Endothelial cell of hepatic sinusoid (primary cell): Measurements from ENCODE around the gene AP1M1.

ENCODE experiments used
- in situ Hi-C: cut with HindIII; loops from 2 replicates; pipeline ENCODE4 v1.10.0; 2017; ENCODE audit warnings: low sequenced_read_pairs

Gene AP1M1

DNA sequence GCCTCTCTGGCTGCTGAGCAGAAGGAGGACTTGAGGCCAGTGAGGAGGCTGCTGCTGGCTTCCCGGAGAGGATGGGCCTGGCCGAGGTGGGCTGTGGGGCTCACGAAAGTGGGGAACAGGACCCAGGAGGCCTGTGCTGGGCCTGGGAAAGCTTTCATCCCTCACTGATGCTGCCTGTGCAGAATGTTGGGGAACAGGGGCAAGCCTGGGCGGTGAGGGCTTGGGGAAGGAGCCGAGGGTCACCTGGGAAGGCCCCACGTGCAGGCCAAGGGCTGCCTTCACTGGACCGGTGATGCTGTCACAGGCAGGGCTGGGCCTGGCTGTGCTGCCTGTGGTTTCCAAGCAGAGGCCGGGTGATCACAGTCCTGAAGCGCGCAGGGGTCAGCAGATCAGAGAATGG, 9.4 kb downstream of the AP1M1 start:
- in situ Hi-C loops, result loop anchor here (5.0 kb wide), 1 partner anchor 80 kb away; no protein-coding TSS in a partner anchor

DNA sequence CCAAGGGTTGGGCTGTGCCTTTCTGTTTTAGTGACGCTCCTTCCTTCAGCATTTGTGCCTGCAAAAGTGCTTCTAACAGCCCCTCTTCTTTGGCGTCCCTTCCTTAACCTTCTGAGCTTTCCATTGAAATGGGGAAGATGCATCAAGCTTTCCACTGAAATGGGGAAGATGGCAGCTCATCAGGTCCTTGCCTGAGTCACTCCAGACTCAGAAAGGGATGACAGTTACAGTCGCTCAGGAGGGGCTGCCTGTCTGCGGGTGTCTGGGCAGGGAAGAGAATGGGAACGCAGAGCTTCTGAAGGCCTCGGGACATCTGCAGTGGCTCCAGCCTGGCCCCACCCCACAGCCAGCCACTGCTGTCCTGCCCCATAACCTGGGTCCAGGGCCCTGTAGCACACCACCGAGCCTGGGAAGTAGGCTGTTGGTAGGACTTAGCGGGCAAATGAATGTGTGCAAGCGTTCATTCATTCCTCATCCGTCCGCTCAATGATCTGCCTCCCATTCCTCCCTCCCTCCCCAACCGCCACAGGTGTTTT, 9.8 kb downstream of the AP1M1 start:
- in situ Hi-C loops, result loop anchor here (5.0 kb wide), 1 partner anchor 80 kb away; no protein-coding TSS in a partner anchor

DNA sequence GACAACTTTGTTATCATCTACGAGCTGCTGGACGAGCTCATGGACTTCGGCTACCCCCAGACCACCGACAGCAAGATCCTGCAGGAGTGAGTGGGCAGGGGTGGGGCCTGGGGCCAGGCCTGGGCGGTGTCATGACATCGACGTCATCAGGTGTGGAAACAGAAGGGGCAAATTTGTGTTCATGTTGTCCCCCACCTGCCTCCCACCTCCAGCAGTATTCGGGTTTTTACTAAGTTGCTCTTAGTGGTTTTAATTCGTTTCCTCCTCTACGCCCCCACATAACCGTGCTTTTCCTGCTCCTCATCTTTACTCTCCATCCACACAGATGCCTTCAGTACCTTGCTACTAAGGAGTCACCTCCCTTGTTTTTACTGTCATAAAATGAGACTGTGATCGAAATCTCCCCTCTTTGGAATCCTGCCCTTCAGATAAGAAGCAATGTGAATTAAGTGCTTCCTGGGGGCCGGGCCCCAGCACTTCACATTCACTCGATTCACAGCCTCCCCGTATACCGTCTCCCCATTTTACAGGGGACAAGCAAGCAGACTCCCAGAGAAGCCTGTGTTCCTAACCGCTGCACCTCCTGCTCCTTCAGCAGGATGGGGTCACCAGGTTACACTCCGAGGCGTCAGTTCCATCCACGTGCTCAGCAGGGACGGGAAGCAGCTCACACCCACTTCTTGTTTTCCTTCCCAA, 10.5 kb downstream of the AP1M1 start:
- in situ Hi-C loops, result loop anchor here (5.0 kb wide), 1 partner anchor 79 kb away; no protein-coding TSS in a partner anchor

DNA sequence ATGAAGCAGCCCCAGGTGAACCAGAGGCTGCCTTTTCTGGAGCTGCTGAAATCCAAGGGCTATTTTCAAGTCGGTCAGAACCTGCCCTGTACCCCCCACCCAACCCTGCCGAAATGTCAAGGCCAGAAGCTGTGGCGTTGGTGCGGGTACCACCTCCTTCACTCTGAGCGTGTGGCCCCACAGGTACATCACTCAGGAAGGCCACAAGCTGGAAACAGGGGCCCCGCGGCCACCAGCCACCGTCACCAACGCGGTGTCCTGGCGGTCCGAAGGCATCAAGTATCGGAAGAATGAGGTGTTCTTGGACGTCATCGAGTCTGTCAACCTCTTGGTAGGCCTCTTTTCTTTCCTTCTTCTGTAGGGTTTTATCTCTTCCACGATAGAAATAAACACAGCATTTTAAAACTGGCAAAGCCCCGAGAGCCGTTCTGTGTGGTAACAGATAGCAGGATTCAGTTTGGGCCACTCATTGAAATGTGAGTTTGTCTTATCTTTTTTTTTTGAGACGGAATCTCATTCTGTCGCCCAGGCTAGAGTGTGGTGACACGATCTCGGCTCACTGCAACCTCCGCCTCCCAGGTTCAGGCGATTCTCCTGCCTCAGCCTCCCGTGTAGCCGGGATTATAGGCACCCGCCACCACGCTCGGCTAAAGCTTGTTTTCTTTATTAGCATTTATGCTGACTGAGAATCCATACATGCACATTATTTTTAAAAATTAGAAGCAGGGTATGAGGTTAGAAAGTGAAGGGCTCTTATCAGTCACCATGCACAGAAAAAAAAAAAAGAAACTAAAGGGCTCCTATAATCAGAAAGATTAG, 11.3 kb downstream of the AP1M1 start:
- in situ Hi-C loops, result loop anchor here (5.0 kb wide), 1 partner anchor 78 kb away; no protein-coding TSS in a partner anchor

DNA sequence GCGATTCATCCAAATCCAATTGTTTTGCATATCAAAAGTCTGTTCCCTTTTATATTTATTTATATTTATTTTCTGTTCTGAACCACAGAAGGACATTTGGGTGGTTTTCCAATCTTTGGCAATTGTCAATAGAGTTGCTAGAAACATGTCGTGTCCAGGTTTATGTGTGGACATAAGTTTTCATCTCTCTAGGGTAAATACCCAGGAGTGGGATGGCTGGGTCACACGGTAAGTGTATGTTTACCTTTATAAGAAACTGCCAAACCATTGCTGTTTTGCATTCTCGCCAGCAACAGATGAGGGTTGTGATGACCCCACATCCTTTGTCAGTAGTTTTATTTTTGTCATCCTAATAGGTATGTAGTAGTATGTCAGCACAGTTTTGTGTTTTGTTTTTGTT, 12.5 kb downstream of the AP1M1 start:
- in situ Hi-C loops, result no loop called here

DNA sequence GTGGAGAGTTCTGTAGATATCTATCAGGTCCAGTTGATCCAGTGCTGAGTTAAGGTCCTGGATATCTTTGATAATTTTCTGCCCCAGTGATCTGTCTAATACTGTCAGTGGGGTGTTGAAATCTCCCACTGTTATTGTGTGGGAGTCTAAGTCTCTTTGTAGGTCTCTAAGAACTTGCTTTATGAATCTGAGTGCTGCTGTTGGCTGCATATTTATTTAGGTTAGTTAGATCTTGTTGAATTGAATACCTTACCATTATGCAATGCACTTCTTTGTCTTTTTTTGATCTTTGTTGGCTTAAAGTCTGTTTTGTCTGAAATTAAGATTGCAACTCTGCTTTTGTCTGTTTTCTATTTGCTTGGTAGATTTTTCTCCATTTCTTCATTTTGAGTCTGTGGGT, 15.4 kb downstream of the AP1M1 start:
- in situ Hi-C loops, result no loop called here

DNA sequence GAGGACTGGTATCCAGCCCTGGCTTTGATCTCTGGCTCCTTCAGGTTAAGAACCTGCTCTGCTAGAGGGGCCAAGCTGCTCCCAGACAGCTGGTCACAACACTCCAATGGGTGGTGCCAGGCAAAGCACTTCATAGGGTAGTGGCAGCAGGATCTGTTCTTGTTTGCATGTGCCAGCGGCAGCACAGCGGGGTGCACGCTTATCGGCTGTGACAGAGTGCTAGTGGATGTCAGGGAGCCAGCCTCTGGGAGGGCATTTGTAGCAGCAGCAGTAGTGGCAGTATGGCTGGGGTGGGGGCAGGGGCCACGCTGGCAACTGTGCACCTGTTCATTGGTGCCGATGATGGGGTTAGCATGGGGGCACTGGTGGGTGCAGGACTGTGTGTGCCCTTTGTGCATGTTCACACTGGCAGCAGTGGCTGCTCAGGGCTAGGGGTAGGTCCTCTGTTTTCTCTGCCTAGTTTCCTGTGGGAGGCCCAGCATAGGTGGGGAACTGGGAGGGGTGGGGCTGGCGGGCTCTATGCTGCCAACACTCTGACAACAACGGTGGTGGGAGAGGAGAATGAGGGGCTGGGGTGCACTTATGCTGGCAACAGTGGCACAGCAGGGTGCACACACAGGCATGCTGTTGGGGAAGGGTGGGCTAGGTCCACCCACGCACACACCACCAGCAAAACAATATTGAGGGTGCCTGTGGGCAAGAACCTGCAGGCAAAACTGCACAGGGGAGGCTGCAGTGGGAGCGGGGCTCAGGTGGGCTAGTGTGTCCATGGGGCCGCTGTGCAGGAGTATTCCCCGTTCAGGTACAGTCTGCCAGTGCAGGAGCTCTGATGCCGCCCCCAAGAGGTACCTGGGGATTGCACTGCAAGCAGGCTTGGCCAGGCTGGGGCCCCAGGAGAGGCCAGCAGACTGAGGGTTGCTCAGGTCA, 19.3 kb downstream of the AP1M1 start:
- in situ Hi-C loops, result loop anchor here (5.0 kb wide), 1 partner anchor 90 kb away; no protein-coding TSS in a partner anchor

DNA sequence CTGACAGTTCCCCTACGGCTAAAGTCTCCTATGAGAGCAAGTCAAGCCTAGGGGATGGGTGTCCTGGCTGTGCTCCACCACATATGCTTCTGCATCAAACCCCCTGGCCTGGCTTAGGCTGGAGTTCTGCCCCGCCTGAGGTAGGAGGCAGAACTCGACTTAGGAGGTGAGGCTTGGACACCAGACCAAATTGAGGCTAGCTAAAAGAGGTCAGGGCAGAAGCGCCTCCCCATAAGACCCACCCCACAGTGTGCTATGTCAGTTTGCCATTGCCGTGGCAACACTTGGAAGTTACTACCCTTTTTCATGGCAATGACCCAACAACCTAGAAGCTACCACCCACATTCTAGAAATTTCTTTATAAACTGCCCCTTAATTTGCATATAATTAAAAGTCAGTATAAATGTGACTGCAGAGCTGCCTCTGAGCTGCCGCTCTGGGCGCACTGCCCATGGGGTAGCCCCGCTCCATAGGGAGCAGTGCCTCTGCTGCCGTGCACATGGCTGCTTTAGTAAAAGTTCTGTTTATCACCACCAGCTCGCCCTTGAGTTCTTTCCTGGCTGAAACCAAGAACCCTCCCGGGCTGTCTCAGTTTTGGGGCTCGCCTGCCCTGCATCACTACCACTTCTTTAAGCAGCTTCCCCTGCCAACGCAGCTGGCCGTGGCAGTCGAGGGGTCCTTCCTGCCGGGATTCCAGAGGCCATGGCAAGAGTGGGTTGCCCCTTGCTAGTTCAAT, 20.2 kb downstream of the AP1M1 start:
- in situ Hi-C loops, result loop anchor here (5.0 kb wide), 1 partner anchor 91 kb away; no protein-coding TSS in a partner anchor

DNA sequence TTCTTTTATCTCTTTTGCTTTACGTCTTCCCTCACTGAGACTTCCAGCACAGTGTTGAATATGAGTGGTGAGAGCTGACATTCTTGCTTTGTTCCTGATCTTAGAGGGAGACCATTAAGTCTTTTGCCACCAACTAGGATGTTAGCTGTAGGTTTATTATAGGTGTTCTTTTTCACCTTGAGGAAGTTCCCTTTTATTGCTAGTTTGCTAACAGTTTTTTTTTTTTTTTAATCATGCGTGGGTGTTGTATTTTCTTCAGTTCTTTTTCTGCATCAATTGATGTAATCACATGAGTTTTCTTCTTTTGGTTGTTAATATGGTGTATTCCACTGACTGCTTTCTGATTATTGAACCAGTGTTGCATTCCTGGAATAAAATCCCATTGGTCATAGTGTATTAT, 21.1 kb downstream of the AP1M1 start:
- in situ Hi-C loops, result loop anchor here (5.0 kb wide), 1 partner anchor 92 kb away; no protein-coding TSS in a partner anchor

DNA sequence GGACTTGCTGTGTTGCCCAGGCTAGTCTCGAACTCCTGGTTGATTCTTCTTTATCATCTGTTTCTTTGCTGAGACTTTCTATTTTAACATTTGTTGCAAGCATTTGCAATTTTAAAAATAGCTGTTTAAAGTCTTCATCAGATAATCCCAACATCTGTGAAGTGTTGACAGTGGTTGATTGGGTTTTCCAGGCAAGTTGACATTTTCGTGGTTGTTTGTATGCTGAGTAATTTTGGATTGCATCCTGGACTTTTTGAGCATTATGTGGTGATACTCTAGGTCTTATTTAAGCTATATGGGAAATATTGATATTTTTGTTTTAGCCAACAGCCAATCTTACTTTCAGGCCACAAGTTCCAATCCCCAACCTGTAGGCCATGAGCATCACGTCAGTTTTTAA, 25.1 kb downstream of the AP1M1 start:
- in situ Hi-C loops, result no loop called here

DNA sequence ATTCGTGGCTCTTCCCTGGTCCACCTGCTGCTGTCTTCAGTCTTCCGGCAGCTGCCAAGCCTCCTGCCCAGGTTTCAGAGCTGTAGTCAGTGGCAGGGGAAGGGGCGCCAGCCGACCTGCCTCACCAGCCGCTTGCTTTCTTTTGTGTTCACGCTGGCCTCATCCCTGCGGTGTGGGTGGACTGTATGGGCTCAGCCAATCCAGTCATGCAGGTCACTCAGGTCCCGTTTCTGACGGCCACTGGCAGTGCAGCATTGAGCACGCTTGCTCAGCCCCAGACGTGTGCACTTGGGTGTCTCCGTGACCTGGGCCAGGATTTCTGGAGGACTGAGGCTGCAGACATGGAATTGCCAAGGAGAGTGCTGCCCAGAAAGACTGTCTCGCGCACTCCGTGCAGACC, 26.0 kb downstream of the AP1M1 start:
- in situ Hi-C loops, result no loop called here

DNA sequence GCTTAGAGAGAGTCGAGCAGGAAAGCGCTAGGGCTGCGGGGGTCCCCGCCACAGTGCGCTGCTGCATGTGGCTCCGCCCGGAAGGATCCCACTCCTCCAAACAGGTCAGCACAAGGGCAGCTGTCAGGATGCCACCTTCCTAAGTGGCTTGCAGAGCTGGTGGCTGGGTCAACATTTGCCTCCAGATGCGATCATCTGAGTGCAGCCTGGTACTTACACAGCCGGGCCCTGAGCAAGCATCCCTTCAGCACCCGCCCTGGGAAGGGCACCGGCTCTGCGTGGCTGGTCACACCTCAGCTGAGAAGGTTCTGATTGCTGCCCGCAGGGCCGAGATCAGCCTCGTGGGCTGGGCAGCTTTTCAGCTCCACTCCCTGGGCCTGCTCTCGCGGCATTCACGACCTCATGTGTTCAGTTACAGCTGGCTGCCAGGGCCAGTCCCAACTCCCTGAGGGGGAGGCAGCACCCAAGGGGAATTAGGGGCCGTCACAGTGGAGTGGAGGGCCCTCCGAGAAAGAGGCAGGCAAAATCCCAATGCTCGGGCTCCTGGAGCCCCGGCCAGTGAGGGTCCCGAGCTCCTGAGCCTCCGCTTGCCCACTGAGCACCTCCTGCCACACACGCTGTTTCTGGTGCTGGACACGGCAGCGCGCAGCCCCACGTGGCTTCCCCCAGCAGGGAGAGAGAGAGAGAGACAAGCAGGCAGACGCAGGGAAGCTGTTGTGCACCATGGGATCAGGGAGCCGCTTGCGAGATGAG, 26.8 kb downstream of the AP1M1 start:
- in situ Hi-C loops, result no loop called here

DNA sequence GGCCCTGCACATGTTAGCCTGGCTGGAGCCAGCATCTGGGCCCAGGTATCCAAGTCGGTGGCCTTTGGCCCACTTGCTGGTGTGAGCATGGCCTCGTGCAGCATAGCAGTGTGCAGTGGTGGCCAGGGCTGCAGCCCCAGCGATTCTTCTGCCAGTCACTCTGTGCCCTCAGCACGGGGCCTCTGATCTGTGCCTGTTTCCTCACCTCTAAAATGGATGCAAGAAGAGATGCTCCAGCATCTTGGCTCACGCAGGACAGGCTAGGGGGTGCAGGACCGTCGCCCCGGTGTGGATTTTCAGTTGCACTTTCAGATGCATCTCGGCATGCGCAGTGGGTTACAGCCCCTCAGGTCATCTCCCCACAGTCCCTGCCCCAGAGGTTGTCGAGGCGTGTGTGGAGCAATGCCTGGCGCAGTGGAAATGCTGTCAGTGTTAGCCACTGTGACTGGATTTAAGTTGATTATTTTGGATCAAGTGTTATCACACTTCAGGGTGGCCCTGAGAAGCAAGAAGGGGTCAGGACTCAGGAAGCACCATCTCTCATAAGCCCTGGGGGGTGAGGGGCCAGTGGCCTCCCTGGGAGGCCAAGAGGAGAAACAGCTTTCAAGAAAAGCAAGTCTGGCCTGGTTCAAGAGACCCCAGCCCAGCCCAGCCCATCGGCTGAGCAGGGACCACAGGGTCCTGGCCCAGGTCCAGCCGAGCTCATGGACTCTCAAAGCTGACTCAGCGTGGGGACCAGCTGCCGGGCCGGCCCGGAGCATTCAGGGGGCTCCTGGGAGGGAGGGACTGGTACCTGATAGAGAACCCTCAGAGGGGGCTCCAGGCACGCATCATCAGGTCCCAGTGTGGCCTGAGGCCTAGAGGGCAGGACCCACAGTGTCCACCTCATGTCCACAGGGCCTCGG, 27.8 kb downstream of the AP1M1 start:
- in situ Hi-C loops, result no loop called here

DNA sequence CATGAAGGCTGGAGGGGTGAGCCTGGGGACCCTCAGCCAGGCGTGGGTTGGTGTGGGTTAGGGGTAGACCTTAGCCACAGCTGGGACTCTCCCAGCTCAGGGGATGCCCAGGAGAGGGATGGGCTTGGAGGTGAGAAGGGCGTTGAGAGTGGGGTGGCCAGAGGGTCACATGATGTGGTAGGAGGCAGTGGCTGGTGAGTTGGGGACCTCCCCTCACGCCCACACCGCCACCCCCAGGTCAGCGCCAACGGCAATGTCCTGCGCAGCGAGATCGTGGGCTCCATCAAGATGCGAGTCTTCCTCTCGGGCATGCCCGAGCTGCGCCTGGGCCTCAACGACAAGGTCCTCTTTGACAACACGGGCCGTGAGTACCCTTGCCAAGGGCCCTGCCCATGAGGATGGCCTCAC, 28.5 kb downstream of the AP1M1 start:
- in situ Hi-C loops, result no loop called here

DNA sequence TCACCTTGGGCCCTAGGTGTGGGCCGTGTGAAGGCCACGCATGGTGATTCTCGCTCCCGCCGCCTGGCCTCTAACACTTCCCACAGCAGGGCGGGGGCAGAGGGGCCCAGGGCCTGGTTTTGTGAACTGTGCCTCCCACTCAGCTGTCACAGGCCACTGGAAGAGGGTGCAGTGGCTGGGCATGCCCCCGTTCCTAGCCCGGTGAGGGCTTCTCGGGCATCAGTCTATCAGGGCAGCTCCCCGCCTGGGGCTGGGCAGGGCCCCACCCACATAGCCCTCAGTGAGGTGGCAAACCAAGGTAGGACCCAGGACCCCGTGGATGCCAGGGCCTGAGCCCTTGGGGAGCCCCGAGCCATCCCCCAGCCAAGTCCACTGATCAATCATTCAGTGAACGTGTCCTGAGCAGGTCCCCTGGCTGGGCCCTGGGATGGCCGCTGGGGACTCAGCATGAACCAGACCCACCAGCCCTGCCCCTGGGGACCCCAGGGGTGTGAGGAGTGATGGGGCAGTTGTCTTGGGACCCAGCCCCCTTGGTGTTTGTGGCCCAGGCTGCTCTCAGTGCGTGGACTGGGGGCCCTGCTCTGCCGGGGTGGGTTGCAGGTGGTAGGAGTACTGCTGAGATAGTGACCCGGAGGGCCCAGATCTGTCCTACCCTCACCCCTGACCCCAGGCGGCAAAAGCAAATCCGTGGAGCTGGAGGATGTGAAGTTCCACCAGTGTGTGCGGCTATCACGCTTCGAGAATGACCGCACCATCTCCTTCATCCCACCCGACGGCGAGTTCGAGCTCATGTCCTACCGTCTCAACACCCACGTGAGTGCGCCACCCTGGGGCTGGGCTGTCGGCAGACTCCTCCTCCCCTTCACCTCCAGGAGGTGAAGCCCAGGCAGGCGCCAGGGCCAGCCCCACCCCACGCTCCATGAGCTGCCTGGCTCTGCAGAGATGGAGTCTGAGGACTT, 29.4 kb downstream of the AP1M1 start:
- in situ Hi-C loops, result no loop called here

DNA sequence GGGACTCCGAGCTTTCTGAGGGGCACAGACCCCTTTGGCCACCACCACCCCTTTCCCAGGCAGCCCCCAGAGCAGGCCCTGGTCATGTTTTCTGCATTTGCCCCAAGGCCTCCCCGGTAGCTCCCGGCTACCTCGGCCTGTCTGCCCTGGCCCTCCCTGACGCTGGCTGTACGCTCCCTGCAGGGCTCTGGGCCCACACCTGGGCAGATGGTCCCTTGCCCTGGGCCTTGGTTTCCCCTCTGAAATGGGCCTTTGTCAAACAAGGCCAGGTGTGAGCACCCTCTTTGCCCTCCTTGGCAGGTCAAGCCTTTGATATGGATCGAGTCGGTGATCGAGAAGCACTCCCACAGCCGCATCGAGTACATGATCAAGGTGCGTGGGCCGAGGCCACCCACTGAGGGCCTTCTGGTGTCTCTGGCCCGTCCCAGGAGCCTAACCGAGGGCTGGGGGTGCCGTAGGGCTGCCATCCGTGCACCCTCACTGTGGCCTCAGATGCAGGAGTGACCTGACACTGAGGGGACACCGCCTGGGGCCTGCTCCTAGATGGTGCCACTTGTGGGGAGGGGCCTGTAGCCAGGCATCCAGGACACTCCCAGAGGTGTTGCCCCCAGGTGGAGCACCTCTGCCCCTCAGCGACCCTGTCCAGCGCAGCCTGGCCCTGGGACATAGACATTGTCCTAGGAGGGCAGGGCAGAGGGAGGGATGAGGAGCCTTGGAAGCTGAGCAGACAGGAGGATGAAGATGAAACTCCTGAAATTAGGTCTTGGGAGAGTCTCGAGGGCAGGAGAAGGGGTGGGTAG, 30.3 kb downstream of the AP1M1 start:
- in situ Hi-C loops, result no loop called here
